Measurements from ENCODE around the gene ITPRIPL1.

Gene ITPRIPL1

GRCh38 chr2:96354492-96354891, 29.4 kb downstream of the ITPRIPL1 start:
- no peak for DNase-seq (ENCODE audit: low spot score)

DNA sequence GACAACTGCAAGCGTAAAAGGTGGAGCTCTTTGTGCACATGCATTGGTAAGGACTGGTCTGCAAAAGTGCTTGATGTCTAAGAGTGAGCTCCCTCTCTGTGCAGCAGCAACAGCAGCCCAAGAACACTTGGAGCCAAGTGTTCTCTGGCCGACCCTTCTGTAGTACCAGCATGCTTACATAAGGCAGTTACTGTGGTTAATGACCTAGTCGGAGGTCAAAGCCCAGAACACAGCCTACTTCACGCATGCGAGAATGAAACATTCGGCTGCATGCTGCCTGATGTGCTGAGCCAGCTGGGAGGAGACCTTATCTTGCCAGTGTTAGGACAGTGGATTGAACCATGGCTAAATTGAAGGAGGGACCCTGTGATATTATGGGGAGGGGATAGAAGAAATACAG, 31.8 kb downstream of the ITPRIPL1 start:
- DNase-seq (ENCODE audit: low spot score) = no peak

DNA sequence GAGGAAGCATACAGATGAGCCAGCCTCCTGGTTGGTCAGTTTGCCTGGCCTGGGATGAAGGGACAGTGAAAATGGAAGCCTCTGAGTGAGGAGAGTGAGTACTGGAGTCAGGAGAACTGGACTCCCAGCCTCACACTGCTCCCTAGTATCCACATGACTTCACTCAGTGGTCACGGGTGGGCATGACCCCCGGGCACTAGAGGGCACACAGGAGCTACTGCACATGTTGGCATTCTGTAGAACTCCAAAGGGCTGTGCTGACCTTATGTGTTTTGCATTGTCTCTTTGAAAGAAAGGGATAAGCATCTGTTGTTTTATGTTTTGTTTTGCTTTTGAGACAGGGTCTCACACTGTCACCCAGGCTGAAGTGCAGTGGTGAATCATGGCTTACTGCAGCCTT, 34.2 kb downstream of the ITPRIPL1 start:
- no peak for DNase-seq (ENCODE audit: low spot score)

- no peak for DNase-seq (ENCODE audit: low spot score)
Measured at GRCh38 chr2:96359866-96360265, 34.7 kb downstream of the ITPRIPL1 start.

DNA sequence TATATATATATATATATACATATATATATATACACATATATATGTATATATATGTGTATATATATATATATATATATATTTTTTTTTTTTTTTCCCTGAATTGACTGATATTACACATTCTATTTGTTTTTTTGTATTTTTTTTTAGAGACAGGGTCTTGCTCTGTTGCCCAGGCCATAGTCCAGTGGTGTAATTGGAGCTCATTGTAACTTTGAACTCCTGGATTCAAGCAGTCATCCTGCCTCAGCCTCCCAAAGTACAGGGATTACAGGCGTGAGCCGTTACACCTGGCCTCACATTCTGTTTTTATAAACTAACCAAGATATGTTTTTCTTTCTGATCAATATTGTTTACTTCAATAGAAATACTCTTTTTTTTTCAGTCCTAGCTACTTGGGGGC, 36.6 kb downstream of the ITPRIPL1 start:
- no peak for DNase-seq (ENCODE audit: low spot score)

DNA sequence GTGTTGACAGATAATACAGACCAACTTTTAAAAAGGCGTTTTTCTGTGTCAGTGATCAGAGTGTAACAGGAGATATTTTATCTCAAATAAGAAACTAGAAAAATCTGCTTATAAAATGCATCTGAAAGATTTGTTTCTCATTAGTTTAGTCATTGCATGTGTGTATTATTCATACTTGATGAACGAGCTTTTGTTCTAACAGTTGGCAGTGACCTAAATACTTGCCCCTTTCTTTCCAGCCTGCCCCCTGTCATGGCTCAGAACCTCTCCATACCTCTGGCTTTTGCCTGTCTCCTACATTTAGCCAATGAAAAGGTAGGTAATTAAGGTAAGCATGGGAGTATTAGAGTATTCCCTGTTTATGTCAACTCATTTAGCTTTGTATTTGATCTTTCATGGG, 44.1 kb downstream of the ITPRIPL1 start:
- no peak for DNase-seq (ENCODE audit: low spot score)

DNA sequence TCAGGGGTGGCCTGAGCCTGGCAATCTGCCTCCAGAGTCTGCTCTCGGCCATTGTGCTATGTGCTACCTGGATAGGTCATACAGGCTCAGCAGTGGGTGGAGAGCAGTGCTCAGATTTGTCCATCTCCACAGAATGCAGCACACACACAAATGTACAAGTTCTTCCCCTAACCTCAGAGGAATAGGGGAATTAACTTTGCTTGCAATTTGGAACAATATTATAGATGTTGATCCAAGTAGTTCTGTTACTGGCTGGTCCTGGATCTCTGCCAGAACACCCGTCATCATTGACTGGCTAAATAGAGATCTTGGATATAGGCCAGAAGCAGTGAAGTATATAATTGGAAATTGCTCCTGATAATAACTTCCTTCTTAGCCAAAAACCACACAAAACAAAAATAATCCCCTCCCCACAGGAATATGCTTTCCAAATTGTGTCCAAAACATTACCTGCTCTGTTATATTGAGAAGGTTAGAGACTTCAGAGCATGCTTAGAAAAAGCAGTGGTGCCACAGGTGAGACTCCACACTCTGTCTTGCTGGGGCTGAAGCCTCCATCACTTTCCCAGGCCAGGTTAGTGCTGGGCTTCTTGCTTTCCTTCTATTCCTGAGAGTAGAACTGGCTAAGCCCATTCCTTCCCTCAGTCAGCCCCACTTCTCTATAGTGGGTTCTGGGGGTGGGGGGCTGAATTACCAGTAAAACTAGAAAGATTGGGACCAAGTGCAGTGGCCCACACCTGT, 49.3 kb downstream of the ITPRIPL1 start:
- DNase-seq (ENCODE audit: low spot score) = no peak

All from AG20443 (cell line).